SK-N-SH treated with all-trans-retinoic acid at 6 μM for 48 hours (cell line): ENCODE results near the gene ADIPOR2.

ENCODE experiments used
- ATAC-seq: fragments of 200-7000 bp; cut with Tn5 transposase; 3 replicates; pipeline ENCODE4 v1.9.1; 2020; ENCODE audit warnings: mild to moderate bottlenecking, moderate library complexity
- BACH2 ChIP-seq: fragments of 250-450 bp; sonication (Bioruptor Pico); IDR thresholded peaks from 2 replicates; pipeline ENCODE4 v1.9.0; 2021; ENCODE audit warnings: mild to moderate bottlenecking, borderline replicate concordance
- CSDC2 ChIP-seq: fragments of 250-450 bp; sonication (Bioruptor Pico); IDR thresholded peaks from 2 replicates; pipeline ENCODE4 v1.5.0; 2020; ENCODE audit warnings: mild to moderate bottlenecking, moderate library complexity
- ESRRG ChIP-seq: fragments of 250-450 bp; sonication (Bioruptor Pico); IDR thresholded peaks from 2 replicates; pipeline ENCODE4 v1.6.1; 2021; ENCODE audit warnings: mild to moderate bottlenecking
- GLIS3 ChIP-seq: fragments of 250-450 bp; sonication (Bioruptor Pico); IDR thresholded peaks from 2 replicates; pipeline ENCODE4 v1.5.0; 2020; ENCODE audit warnings: mild to moderate bottlenecking, moderate library complexity
- ISL1 ChIP-seq: fragments of 250-450 bp; sonication (Bioruptor Pico); IDR thresholded peaks from 2 replicates; pipeline ENCODE4 v2.1.2; 2022; ENCODE audit warnings: mild to moderate bottlenecking, moderate library complexity
- RARB ChIP-seq: fragments of 250-450 bp; sonication (Bioruptor Pico); IDR thresholded peaks from 2 replicates; pipeline ENCODE4 v1.8.0; 2021; ENCODE audit warnings: mild to moderate bottlenecking, moderate library complexity
- SNAI2 ChIP-seq: fragments of 250-450 bp; sonication (Bioruptor Pico); IDR thresholded peaks from 2 replicates; pipeline ENCODE4 v1.5.0; 2020; ENCODE audit warnings: mild to moderate bottlenecking, moderate library complexity
- TCF4 ChIP-seq: fragments of 250-450 bp; sonication (Bioruptor Pico); IDR thresholded peaks from 2 replicates; pipeline ENCODE4 v1.8.0; 2021; ENCODE audit warnings: mild to moderate bottlenecking, moderate library complexity, borderline replicate concordance
- TOX ChIP-seq: fragments of 250-450 bp; sonication (Bioruptor Pico); IDR thresholded peaks from 2 replicates; pipeline ENCODE4 v1.8.0; 2021; ENCODE audit warnings: mild to moderate bottlenecking, moderate library complexity, borderline replicate concordance
- TSHZ2 ChIP-seq: fragments of 250-450 bp; sonication (Bioruptor Pico); IDR thresholded peaks from 2 replicates; pipeline ENCODE4 v1.5.0; 2020; ENCODE audit warnings: mild to moderate bottlenecking, moderate library complexity
- ZC3H10 ChIP-seq: fragments of 250-450 bp; sonication (Bioruptor Pico); IDR thresholded peaks from 2 replicates; pipeline ENCODE4 v1.5.1; 2021; ENCODE audit warnings: mild to moderate bottlenecking, moderate library complexity
- ZFP3 ChIP-seq: fragments of 250-450 bp; sonication (Bioruptor Pico); IDR thresholded peaks from 2 replicates; pipeline ENCODE4 v1.5.0; 2020; ENCODE audit warnings: mild to moderate bottlenecking, moderate library complexity
- ZFP30 ChIP-seq: fragments of 450-650 bp; formaldehyde crosslinking; IDR thresholded peaks from 2 replicates; pipeline ENCODE4 v1.5.0; 2022; ENCODE audit warnings: mild to moderate bottlenecking, moderate library complexity
- ZNF565 ChIP-seq: fragments of 450-650 bp; formaldehyde crosslinking; conservative IDR thresholded peaks from 2 replicates; pipeline ENCODE4 v1.5.0; 2020; ENCODE audit warnings: low read depth, mild to moderate bottlenecking, moderate library complexity
- ZNF70 ChIP-seq: fragments of 450-650 bp; formaldehyde crosslinking; IDR thresholded peaks from 2 replicates; pipeline ENCODE4 v1.5.0; 2020; ENCODE audit warnings: mild to moderate bottlenecking, moderate library complexity
- ZNF8 ChIP-seq: fragments of 450-650 bp; formaldehyde crosslinking; IDR thresholded peaks from 2 replicates; pipeline ENCODE4 v1.5.0; 2020; ENCODE audit warnings: mild to moderate bottlenecking, moderate library complexity
- TF ChIP-seq, protein P1 (sequence below): fragments of 250-450 bp; sonication (Bioruptor Pico); IDR thresholded peaks from 2 replicates; pipeline ENCODE4 v1.5.1; 2021; ENCODE audit warnings: mild to moderate bottlenecking, moderate library complexity
- TF ChIP-seq, protein P2 (sequence below): fragments of 250-450 bp; sonication (Bioruptor Pico); IDR thresholded peaks from 2 replicates; pipeline ENCODE4 v1.8.0; 2021; ENCODE audit warnings: low read depth, mild to moderate bottlenecking, moderate library complexity, borderline replicate concordance
- TF ChIP-seq, protein P3 (sequence below): fragments of 250-450 bp; sonication (Bioruptor Pico); IDR thresholded peaks from 2 replicates; pipeline ENCODE4 v1.5.1; 2020; ENCODE audit warnings: low read depth, mild to moderate bottlenecking, moderate library complexity
- TF ChIP-seq, protein P4 (sequence below): fragments of 250-450 bp; sonication (Bioruptor Pico); IDR thresholded peaks from 2 replicates; pipeline ENCODE4 v1.8.0; 2020; ENCODE audit warnings: mild to moderate bottlenecking, moderate library complexity, borderline replicate concordance

ADIPOR2 gene

DNA sequence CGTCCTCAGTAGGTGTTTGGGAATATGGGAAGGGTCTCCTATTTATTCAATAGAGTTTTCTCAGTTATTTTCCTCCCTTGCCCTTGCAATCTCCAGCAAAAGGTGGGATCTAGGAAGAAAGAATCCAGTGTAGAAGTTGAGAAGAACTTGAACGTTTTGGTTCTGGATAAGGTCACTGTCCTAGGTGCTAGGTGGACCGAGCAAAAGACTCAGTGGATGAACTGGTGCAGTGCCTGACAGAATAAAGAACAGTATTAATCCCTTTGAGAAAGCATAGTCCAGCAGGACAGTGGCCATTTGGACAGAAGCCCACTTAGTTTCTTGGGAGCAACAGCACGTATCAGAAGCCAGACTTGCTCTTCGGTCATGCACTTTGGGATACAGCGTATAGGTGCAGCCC, 96.8 kb downstream of the ADIPOR2 start:
- TF ChIP-seq, protein P1, sequence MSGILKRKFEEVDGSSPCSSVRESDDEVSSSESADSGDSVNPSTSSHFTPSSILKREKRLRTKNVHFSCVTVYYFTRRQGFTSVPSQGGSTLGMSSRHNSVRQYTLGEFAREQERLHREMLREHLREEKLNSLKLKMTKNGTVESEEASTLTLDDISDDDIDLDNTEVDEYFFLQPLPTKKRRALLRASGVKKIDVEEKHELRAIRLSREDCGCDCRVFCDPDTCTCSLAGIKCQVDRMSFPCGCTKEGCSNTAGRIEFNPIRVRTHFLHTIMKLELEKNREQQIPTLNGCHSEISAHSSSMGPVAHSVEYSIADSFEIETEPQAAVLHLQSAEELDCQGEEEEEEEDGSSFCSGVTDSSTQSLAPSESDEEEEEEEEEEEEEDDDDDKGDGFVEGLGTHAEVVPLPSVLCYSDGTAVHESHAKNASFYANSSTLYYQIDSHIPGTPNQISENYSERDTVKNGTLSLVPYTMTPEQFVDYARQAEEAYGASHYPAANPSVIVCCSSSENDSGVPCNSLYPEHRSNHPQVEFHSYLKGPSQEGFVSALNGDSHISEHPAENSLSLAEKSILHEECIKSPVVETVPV: no peak
- TF ChIP-seq ZC3H10 (CRISPR knock-in tag) (no peak), TOX (CRISPR knock-in tag) (no peak), TSHZ2 (no peak)
- TF ChIP-seq, protein P2, sequence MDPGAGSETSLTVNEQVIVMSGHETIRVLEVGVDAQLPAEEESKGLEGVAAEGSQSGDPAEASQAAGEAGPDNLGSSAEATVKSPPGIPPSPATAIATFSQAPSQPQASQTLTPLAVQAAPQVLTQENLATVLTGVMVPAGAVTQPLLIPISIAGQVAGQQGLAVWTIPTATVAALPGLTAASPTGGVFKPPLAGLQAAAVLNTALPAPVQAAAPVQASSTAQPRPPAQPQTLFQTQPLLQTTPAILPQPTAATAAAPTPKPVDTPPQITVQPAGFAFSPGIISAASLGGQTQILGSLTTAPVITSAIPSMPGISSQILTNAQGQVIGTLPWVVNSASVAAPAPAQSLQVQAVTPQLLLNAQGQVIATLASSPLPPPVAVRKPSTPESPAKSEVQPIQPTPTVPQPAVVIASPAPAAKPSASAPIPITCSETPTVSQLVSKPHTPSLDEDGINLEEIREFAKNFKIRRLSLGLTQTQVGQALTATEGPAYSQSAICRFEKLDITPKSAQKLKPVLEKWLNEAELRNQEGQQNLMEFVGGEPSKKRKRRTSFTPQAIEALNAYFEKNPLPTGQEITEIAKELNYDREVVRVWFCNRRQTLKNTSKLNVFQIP: no peak
- TF ChIP-seq, all 23 proteins: peak for 0
- ATAC-seq: no peak

DNA sequence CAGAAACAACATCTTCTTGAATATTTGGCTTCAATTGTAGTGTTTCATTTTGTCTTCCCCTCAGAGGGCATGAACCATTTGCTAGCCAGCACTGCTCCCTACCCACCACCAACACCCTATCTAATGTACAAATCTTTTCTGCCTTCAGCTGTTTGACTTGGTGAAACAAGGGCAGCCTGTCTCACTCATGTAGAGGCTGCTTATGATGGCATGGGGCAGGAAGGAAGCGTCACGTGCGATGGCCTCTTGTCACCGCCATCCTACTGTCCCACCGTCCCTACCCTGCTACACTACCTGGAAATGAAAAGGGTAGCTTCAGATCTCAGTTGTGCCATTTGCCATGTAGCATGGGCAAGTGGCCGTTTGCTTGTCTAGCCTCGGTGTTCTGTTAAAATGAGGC, 99.6 kb downstream of the ADIPOR2 start:
- TF ChIP-seq, protein P2: no peak
- TF ChIP-seq ZNF565 (CRISPR knock-in tag): no peak
- TF ChIP-seq ZC3H10 (CRISPR knock-in tag): no peak
- no peak for TF ChIP-seq CSDC2
- no peak for TF ChIP-seq TOX (CRISPR knock-in tag)
- TF ChIP-seq ZFP30 (CRISPR knock-in tag): no peak
- no peak for TF ChIP-seq TSHZ2
- no peak for TF ChIP-seq ISL1
- no peak for TF ChIP-seq SNAI2 (CRISPR knock-in tag)
- TF ChIP-seq, protein P3, sequence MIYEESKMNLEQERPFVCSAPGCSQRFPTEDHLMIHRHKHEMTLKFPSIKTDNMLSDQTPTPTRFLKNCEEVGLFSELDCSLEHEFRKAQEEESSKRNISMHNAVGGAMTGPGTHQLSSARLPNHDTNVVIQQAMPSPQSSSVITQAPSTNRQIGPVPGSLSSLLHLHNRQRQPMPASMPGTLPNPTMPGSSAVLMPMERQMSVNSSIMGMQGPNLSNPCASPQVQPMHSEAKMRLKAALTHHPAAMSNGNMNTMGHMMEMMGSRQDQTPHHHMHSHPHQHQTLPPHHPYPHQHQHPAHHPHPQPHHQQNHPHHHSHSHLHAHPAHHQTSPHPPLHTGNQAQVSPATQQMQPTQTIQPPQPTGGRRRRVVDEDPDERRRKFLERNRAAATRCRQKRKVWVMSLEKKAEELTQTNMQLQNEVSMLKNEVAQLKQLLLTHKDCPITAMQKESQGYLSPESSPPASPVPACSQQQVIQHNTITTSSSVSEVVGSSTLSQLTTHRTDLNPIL: no peak
- no peak for TF ChIP-seq TCF4 (CRISPR knock-in tag)
- TF ChIP-seq, protein P4, sequence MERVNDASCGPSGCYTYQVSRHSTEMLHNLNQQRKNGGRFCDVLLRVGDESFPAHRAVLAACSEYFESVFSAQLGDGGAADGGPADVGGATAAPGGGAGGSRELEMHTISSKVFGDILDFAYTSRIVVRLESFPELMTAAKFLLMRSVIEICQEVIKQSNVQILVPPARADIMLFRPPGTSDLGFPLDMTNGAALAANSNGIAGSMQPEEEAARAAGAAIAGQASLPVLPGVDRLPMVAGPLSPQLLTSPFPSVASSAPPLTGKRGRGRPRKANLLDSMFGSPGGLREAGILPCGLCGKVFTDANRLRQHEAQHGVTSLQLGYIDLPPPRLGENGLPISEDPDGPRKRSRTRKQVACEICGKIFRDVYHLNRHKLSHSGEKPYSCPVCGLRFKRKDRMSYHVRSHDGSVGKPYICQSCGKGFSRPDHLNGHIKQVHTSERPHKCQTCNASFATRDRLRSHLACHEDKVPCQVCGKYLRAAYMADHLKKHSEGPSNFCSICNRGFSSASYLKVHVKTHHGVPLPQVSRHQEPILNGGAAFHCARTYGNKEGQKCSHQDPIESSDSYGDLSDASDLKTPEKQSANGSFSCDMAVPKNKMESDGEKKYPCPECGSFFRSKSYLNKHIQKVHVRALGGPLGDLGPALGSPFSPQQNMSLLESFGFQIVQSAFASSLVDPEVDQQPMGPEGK: no peak
- no peak for TF ChIP-seq ZNF70 (CRISPR knock-in tag)
- no peak for TF ChIP-seq RARB (CRISPR knock-in tag)
- TF ChIP-seq ZFP3 (CRISPR knock-in tag): no peak
- no peak for TF ChIP-seq BACH2 (CRISPR knock-in tag)
- no peak for TF ChIP-seq ESRRG (CRISPR knock-in tag)
- no peak for TF ChIP-seq GLIS3 (CRISPR knock-in tag)
- TF ChIP-seq ZNF8 (CRISPR knock-in tag): no peak
- ATAC-seq: no peak
